NOMO-1 (cell line): ENCODE measurements around the gene EEF2K.
"Not testable (repeated sequence)": the region's sequence is repeated elsewhere in the genome, so short reads cannot be mapped to it uniquely, and the experiment has no call there.

Source experiments
- DNase-seq, 2 experiments: peaks; one replicate each; lab custom pipeline; 2025; ENCODE audit not compliant: unreplicated experiment in 2 of 2; lab: John Stamatoyannopoulos, UW

Gene EEF2K

GRCh38 chr16:22207715-22208360, 1.8 kb downstream of the EEF2K start:
- no peak for DNase-seq

GRCh38 chr16:22210285-22210684, 4.2 kb downstream of the EEF2K start:
- DNase-seq, result no peak

GRCh38 chr16:22210854-22211253, 4.8 kb downstream of the EEF2K start:
- no peak for DNase-seq

GRCh38 chr16:22213236-22213635, 7.2 kb downstream of the EEF2K start:
- no peak for DNase-seq

- no peak for DNase-seq
Measured at GRCh38 chr16:22213801-22214200, 7.7 kb downstream of the EEF2K start.

- DNase-seq, result no peak
Measured at GRCh38 chr16:22214402-22214801, 8.3 kb downstream of the EEF2K start.

- no peak for DNase-seq
Measured at GRCh38 chr16:22214889-22215288, 8.8 kb downstream of the EEF2K start.

- DNase-seq, result peak; percentile 41 to 78
Measured at GRCh38 chr16:22216191-22216831, 10.2 kb downstream of the EEF2K start.

- not testable (repeated sequence) for DNase-seq
Measured at GRCh38 chr16:22216832-22217225, 10.8 kb downstream of the EEF2K start.

GRCh38 chr16:22217890-22218730, 12.0 kb downstream of the EEF2K start:
- no peak for DNase-seq

GRCh38 chr16:22219389-22220068, 13.5 kb downstream of the EEF2K start:
- DNase-seq, result no peak

- DNase-seq, result no peak
Measured at GRCh38 chr16:22220069-22220440, 14.0 kb downstream of the EEF2K start.

GRCh38 chr16:22220714-22221113, 14.6 kb downstream of the EEF2K start:
- no peak for DNase-seq

GRCh38 chr16:22222006-22222405, 15.9 kb downstream of the EEF2K start:
- no peak for DNase-seq

- DNase-seq, result no peak
Measured at GRCh38 chr16:22222998-22223397, 16.9 kb downstream of the EEF2K start.

GRCh38 chr16:22225060-22225459, 19.0 kb downstream of the EEF2K start:
- no peak for DNase-seq

GRCh38 chr16:22229889-22230288, 23.8 kb downstream of the EEF2K start:
- no peak for DNase-seq

GRCh38 chr16:22232277-22233036, 26.4 kb downstream of the EEF2K start:
- no peak for DNase-seq

GRCh38 chr16:22233037-22233372, 26.9 kb downstream of the EEF2K start:
- DNase-seq, result no peak

GRCh38 chr16:22235839-22236745, 30.0 kb downstream of the EEF2K start:
- no peak for DNase-seq
